T-cell (primary cell): ENCODE data around the gene ALOXE3. TPM values are rescaled to one million over a fixed set of nuclear protein-coding genes. Genes with fewer than 3 reads are reported as not detected.

Experiments used
- ATAC-seq, 4 experiments: fragments of 200-7000 bp in 3 of 4; fragments of 150-1000 bp in 1 of 4; cut with Tn5 transposase; replicated peaks in 1 of 4; 1 replicate in 3 of 4; 2 replicates in 1 of 4; pipeline ENCODE4 v1.10.0; 2021; ENCODE audit warnings: moderate library complexity in 3 of 4, mild to moderate bottlenecking in 2 of 4, moderate number of reproducible peaks in 1 of 4
- CTCF ChIA-PET, 2 donors: fragments of 300-600 bp; sonication (Branson Sonifier 250); formaldehyde crosslinking; loops; one replicate each; lab custom pipeline; 2022; ENCODE audit warnings: antibody characterized with exemption in 2 of 2; lab: Charles Lee
- POLR2A ChIA-PET, 2 donors: fragments of 300-600 bp; sonication (Branson Sonifier 250); formaldehyde crosslinking; loops; one replicate each; lab custom pipeline; 2022; ENCODE audit warnings: antibody characterized with exemption in 2 of 2; lab: Charles Lee
- DNase-seq, 35 experiments: peaks; one replicate each; pipeline versions ENCODE4 v3.0.0 to v3.0.0-alpha.2; 2013 to 2023
- H3K27ac ChIP-seq: one replicate; pipeline ENCODE4 v1.5.1; 2013; ENCODE audit warnings: low read length
- H3K27me3 ChIP-seq, 2 experiments: replicated peaks in 1 of 2; 1 replicate in 1 of 2; 2 replicates in 1 of 2; pipeline versions ENCODE4 v1.6.1 to v1.7.0; 2013; ENCODE audit warnings: low read length in 1 of 2, mixed read lengths in 1 of 2; ENCODE audit not compliant: control insufficient read depth in 2 of 2, insufficient read depth in 2 of 2; ENCODE audit errors: extremely low read depth in 1 of 2
- H3K36me3 ChIP-seq, 2 donors: 1 replicate in 1 of 2; 2 replicates in 1 of 2; pipeline versions ENCODE4 v1.6.1 to v1.7.0; 2013; ENCODE audit warnings: low read length in 1 of 2; ENCODE audit not compliant: control insufficient read depth in 2 of 2, insufficient read depth in 1 of 2; ENCODE audit errors: extremely low read depth in 1 of 2
- H3K4me1 ChIP-seq, 2 experiments: 1 replicate in 1 of 2; 2 replicates in 1 of 2; pipeline versions ENCODE4 v1.6.1 to v1.7.0; 2013; ENCODE audit warnings: low read length in 2 of 2, mixed read lengths in 1 of 2; ENCODE audit not compliant: insufficient read depth in 2 of 2, control insufficient read depth in 1 of 2; ENCODE audit errors: extremely low read depth in 1 of 2
- H3K4me3 ChIP-seq, 2 donors: 1 replicate in 1 of 2; 2 replicates in 1 of 2; pipeline versions ENCODE4 v1.5.1 to v1.7.0; 2013; ENCODE audit warnings: mild to moderate bottlenecking in 2 of 2, low read length in 1 of 2, moderate library complexity in 1 of 2; ENCODE audit not compliant: control insufficient read depth in 1 of 2; ENCODE audit errors: extremely low read depth in 1 of 2
- H3K9me3 ChIP-seq: 2 replicates; pipeline ENCODE4 v1.7.0; 2013
- H3K27ac Mint-ChIP-seq, 2 donors: one replicate each; pipeline ENCODE4 v1.8.0; 2020 to 2021; ENCODE audit warnings: mild to moderate bottlenecking in 2 of 2, mixed read lengths in 2 of 2
- H3K27me3 Mint-ChIP-seq, 2 donors: one replicate each; pipeline ENCODE4 v1.8.0; 2021 to 2022; ENCODE audit warnings: mixed read lengths in 2 of 2
- H3K36me3 Mint-ChIP-seq: one replicate; pipeline ENCODE4 v1.8.0; 2021; ENCODE audit warnings: mixed read lengths
- H3K4me1 Mint-ChIP-seq, 3 donors: one replicate each; pipeline ENCODE4 v1.8.0; 2020 to 2022; ENCODE audit warnings: mixed read lengths in 3 of 3, mild to moderate bottlenecking in 1 of 3
- H3K4me3 Mint-ChIP-seq, 3 donors: one replicate each; pipeline ENCODE4 v1.8.0; 2020 to 2022; ENCODE audit warnings: mild to moderate bottlenecking in 3 of 3, mixed read lengths in 3 of 3, moderate library complexity in 3 of 3
- H3K9me3 Mint-ChIP-seq, 3 donors: one replicate each; pipeline ENCODE4 v1.8.0; 2020 to 2022; ENCODE audit warnings: mixed read lengths in 3 of 3
- WGBS: methylation state at CpG from one replicate; pipeline ENCODE4 v1.1.5; 2013; ENCODE audit warnings: missing lambda C conversion rate; ENCODE audit not compliant: insufficient coverage; 5-methylcytosine and 5-hydroxymethylcytosine counted together
- total RNA-seq, 35 experiments: library from RNA in 6 of 35; stranded (reverse) in 6 of 35; fragments of 120-200 nt in 1 of 35; gene quantifications; one replicate each; pipeline versions ENCODE4 v1.2.1 to v1.2.4 and lab custom pipeline; 2013 to 2026

The ALOXE3 gene
- total RNA-seq, 5 donors from 2014 or later (not counting 1 experiment from before 2014, with no cell fraction given) = 0.13 to 1.2 (median 0.19) TPM; not detected in 1

DNA sequence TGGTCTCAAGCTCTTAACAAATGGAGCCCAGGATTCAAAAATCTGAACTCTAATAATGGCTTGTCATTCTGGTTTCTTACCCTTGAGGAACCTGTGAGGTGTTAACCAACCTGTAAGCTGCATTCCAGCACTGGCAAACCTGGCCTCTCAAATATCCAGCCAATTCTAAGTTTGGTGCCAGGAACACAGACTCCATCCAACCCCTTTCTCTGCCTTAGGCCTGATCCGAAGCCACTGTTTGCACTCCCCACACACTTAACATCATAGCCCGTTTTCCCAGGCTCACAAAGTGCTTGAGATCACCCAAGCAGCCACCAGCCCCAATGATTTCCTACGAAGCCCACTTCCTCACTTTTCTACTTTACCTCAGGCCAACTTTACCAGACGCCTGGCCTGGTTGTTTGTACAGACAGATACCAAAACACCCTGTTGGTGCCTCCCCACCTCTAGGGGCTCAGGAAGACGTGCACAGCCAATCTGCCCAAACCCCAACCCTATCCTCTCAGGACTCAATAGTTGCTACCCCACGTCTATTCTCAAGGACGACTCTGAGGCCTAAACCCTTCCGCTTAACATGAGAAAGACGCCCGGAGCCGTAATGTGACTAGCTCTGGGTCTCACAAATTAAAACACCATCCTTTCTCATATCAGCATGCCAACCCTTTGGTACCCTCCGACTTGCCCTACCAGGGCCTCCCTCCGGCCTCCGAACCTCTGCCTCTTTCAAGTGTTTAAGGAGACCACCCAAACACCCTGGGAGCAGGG is 37.1 kb upstream of the ALOXE3 start:
- WGBS = 46% methylated on average over 14 of the region's 14 CpGs

DNA sequence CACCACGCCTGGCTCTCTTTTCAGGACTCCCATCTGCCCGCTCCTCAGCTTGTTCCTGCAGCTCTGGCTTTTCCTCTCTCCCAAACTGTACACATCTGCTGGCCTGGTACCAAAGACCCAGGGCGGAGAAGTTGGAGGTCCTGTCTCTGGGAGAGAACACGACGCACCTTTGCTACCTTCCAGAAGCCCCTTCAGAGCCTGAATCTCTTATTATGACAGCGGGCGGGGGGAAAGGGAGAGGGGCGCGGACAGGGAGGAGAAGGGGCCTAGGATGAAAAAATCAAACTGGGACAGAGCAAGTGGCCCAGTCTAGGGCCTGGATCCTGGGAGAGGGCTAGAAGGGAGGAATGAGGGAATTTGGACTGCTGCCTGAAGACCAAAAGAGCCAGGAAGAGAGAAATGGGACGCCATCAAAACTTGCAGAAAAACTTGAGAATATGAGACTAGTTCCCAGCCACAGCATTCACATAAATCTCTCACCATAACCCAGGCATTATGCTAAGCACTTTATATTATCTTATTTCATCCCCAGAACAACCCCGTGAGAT is 36.4 kb upstream of the ALOXE3 start:
- peak in 1 of 35 experiments; percentile 33 for DNase-seq
- Histone ChIP-seq H3K27me3 (no peaks in the 10 kb centered on the region), H3K4me3 (peak overlapping the region; percentile 91 to 96), H3K9me3 (no peaks in the 10 kb centered on the region), H3K4me1 (peaks cover 28 to 92% of the 10 kb centered on the region in 2 experiments), H3K36me3 (peaks cover 9 to 22% of the 10 kb centered on the region in 2 donors), H3K27ac (peak overlapping the region; percentile 100)
- H3K27ac Mint-ChIP-seq = no peak overlapping the region
- no peaks in the 10 kb centered on the region for H3K9me3 Mint-ChIP-seq
- no peak overlapping the region for H3K4me3 Mint-ChIP-seq
- H3K36me3 Mint-ChIP-seq = peaks cover 11% of the 10 kb centered on the region
- peaks cover 35 to 67% (median 51%) of the 10 kb centered on the region in 3 donors for H3K4me1 Mint-ChIP-seq
- no peaks in the 10 kb centered on the region for H3K27me3 Mint-ChIP-seq
- ChIA-PET CTCF (no interaction called here), POLR2A (interaction anchor here in 1 of 2 donors (0.5 to 1.6 kb wide), 2 partner anchors 19 to 26 kb away, joined by 6 to 8 read pairs; no protein-coding TSS in a partner anchor)
- WGBS = 100% methylated on average over 2 of the region's 11 CpGs
- no peak for ATAC-seq

More for the DNA sequence above, 37.1 kb upstream of the ALOXE3 start:
- Histone ChIP-seq H3K4me1 (peaks cover 31 to 92% of the 10 kb centered on the region in 2 experiments), H3K9me3 (no peaks in the 10 kb centered on the region), H3K27me3 (no peaks in the 10 kb centered on the region), H3K4me3 (peak overlapping the region; percentile 91 to 96), H3K36me3 (peaks cover 5 to 22% of the 10 kb centered on the region in 2 donors), H3K27ac (peak overlapping the region; percentile 100)
- H3K36me3 Mint-ChIP-seq = peaks cover 17% of the 10 kb centered on the region
- DNase-seq (peak in 10 of 35 experiments; percentile 41 to 60 (median 52)), ATAC-seq (no peak)
- H3K27me3 Mint-ChIP-seq = no peaks in the 10 kb centered on the region
- ChIA-PET CTCF (interaction anchor here in 1 of 2 donors (0.8 to 2.4 kb wide), 4 partner anchors 13 to 36 kb away, joined by 4 to 15 read pairs (median 8); partner anchors contain the start of gene ALOXE3), POLR2A (interaction anchor here (0.5 to 1.5 kb wide), 10 partner anchors 12 to 505 kb away, joined by 3 to 20 read pairs (median 4); no protein-coding TSS in a partner anchor)
- peaks cover 35 to 67% (median 52%) of the 10 kb centered on the region in 3 donors for H3K4me1 Mint-ChIP-seq
- no peak overlapping the region for H3K27ac Mint-ChIP-seq
- no peak overlapping the region for H3K4me3 Mint-ChIP-seq
- no peaks in the 10 kb centered on the region for H3K9me3 Mint-ChIP-seq

DNA sequence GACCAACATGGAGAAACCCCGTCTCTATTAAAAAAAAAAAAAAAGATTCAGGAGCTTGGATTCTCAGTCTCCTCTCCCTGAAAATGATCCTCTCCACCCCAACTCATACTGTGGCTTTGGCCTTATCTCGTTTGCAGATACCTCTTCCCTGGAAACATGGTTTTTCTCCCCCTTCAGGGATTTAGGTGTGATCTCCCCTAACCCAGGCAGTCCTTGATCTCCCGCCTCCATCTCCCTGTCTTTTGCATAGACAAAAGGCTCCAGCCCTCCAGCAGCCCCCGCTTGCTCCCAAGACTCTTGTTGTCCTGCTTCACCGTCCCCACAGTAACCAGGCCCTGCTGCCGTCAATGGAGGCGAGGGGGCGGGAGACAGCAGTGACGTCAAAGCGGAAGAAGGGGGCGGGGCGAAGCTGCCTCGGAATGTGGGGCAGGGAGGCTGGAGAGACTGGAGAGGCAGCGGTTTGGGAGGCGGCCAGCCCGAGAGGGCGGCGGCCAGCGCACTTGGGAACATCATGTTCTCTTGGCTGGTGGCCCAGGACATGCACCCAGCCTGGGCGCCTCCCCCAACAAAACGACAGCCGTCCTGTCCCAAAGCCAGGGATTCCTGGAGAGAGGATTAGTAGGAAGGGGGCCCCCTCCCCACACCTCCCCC is 35.8 kb upstream of the ALOXE3 start:
- peak overlapping the region; percentile 26 to 91 for H3K4me3 ChIP-seq
- Mint-ChIP-seq H3K27ac (no peak overlapping the region), H3K27me3 (no peaks in the 10 kb centered on the region), H3K9me3 (no peaks in the 10 kb centered on the region), H3K36me3 (peaks cover 13% of the 10 kb centered on the region), H3K4me3 (no peak overlapping the region), H3K4me1 (peaks cover 35 to 65% (median 48%) of the 10 kb centered on the region in 3 donors)
- 7% methylated on average over 12 of the region's 22 CpGs for WGBS
- H3K27ac ChIP-seq = peak overlapping the region; percentile 100
- H3K4me1 ChIP-seq = peaks cover 28 to 91% of the 10 kb centered on the region in 2 experiments
- DNase-seq (peak; percentile 58 to 98 (median 91)), ATAC-seq (peak in 1 of 4 experiments; percentile 25)
- H3K27me3 ChIP-seq = no peaks in the 10 kb centered on the region
- ChIA-PET POLR2A (interaction anchor here in 1 of 2 donors (0.6 to 1.6 kb wide), 5 partner anchors 18 to 920 kb away, joined by 3 to 8 read pairs (median 6); no protein-coding TSS in a partner anchor), CTCF (no interaction called here)
- peaks cover 7 to 22% of the 10 kb centered on the region in 2 donors for H3K36me3 ChIP-seq
- no peaks in the 10 kb centered on the region for H3K9me3 ChIP-seq

DNA sequence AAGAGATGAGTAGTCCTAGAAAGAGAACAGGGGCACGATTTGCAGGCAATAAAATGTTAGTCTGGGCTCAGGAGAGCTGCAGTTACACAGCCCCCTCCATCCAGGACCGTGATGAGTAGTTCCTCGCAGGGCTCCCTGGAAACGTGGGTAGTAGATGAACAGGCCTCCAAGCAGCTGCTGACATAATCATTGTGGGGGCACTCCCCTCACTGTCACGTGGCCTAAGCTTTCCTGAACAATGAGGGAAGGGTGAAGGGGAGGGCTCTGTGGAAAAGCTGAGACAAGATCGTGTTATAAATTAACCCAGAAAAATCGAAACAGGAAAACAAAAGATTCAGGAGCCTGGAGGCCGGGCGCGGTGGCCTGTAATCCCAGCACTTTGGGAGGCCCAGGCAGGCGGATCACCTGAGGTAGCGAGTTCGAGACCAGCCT is 35.2 kb upstream of the ALOXE3 start:
- no peak for ATAC-seq

DNA sequence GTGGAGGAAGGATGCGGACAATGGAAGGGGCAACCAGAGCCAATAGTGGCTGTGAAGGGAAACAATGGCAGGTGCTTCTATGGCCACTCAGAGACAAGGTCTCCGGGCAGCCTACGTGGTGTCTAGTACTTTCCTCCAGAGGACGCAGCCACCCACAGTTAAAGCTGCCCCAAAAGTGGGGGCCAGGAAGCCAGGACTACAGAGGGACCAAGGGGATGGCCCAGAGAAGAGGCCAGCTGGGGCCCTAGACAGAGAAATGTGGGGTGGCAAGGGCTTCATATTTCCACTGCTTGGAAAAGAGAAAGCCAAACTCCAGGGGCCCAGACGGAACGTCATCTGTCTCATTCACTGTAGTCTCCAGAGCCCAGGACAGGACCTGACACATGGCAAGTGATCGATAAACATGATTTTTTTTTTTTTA is 34.7 kb upstream of the ALOXE3 start:
- H3K27ac Mint-ChIP-seq = no peak overlapping the region
- Histone ChIP-seq H3K27me3 (no peaks in the 10 kb centered on the region), H3K27ac (peak overlapping the region; percentile 100), H3K4me3 (peak overlapping the region in 1 of 2 donors; percentile 93), H3K9me3 (no peaks in the 10 kb centered on the region), H3K4me1 (peaks cover 28 to 82% of the 10 kb centered on the region in 2 experiments), H3K36me3 (peaks cover 10 to 28% of the 10 kb centered on the region in 2 donors)
- peak overlapping the region in 1 of 3 donors; percentile 84 for H3K4me3 Mint-ChIP-seq
- ChIA-PET POLR2A (interaction anchor here in 1 of 2 donors (1.1 to 1.6 kb wide), 2 partner anchors 20 to 35 kb away, joined by 6 to 8 read pairs; no protein-coding TSS in a partner anchor), CTCF (no interaction called here)
- peak in 2 of 35 experiments; percentile 21 to 25 for DNase-seq
- H3K9me3 Mint-ChIP-seq = no peaks in the 10 kb centered on the region
- peaks cover 29 to 57% (median 40%) of the 10 kb centered on the region in 3 donors for H3K4me1 Mint-ChIP-seq
- 90% methylated on average over 6 of the region's 7 CpGs for WGBS
- no peaks in the 10 kb centered on the region for H3K27me3 Mint-ChIP-seq
- no peak for ATAC-seq
- peaks cover 15% of the 10 kb centered on the region for H3K36me3 Mint-ChIP-seq

More for the DNA sequence above, 35.2 kb upstream of the ALOXE3 start:
- Histone ChIP-seq H3K27ac (peak overlapping the region; percentile 100), H3K4me1 (peaks cover 28 to 87% of the 10 kb centered on the region in 2 experiments), H3K27me3 (no peaks in the 10 kb centered on the region), H3K9me3 (no peaks in the 10 kb centered on the region), H3K4me3 (peak overlapping the region; percentile 18 to 20), H3K36me3 (peaks cover 9 to 27% of the 10 kb centered on the region in 2 donors)
- Mint-ChIP-seq H3K27me3 (no peaks in the 10 kb centered on the region), H3K4me1 (peaks cover 31 to 60% (median 44%) of the 10 kb centered on the region in 3 donors), H3K4me3 (no peak overlapping the region), H3K27ac (no peak overlapping the region), H3K36me3 (peaks cover 11% of the 10 kb centered on the region), H3K9me3 (no peaks in the 10 kb centered on the region)
- ChIA-PET CTCF (no interaction called here), POLR2A (interaction anchor here in 1 of 2 donors (0.6 to 1.6 kb wide), 5 partner anchors 18 to 920 kb away, joined by 3 to 8 read pairs (median 6); no protein-coding TSS in a partner anchor)
- WGBS = 57% methylated on average over 7 of the region's 13 CpGs
- peak in 3 of 35 experiments; percentile 33 to 56 (median 33) for DNase-seq
